ENCODE data around the gene ROPN1L. TPM values are rescaled to one million over a fixed set of nuclear protein-coding genes. Genes with fewer than 3 reads are reported as not detected.

Gene ROPN1L
- total and polyA plus RNA-seq, 10 of the 15 experiments (the other 5 are each of a cell fraction or from before 2014, with no cell fraction given) = 0.07 to 0.38 (median 0.22) TPM; not detected in 6

DNA sequence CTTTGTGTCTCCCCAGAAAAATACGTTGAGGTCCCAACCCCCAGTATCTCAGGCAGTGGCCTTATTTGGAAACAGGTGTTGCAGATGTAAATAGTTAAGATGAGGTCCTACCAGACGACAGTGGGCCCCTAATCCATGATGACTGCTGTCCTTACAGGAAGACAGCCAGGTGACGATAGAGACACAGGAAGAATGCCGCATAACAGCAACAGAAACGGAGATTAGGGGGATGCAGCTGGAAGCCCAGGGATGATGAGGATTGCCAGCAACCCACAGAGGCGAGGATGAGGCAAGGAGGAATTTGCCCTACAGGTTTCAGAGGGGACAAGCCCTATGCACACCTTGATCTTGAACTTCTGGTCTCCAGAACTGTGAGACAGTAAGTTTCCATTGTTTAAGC lies 46.5 kb downstream of the ROPN1L start (continued):
- TF ChIP-seq, protein P1, sequence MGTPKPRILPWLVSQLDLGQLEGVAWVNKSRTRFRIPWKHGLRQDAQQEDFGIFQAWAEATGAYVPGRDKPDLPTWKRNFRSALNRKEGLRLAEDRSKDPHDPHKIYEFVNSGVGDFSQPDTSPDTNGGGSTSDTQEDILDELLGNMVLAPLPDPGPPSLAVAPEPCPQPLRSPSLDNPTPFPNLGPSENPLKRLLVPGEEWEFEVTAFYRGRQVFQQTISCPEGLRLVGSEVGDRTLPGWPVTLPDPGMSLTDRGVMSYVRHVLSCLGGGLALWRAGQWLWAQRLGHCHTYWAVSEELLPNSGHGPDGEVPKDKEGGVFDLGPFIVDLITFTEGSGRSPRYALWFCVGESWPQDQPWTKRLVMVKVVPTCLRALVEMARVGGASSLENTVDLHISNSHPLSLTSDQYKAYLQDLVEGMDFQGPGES (IDR thresholded peaks at IDR 0.05) = no peak
- no peak for TF ChIP-seq ETV6 (conservative IDR thresholded peaks at IDR 0.05 in 1 of 2, IDR thresholded peaks at IDR 0.05 in 1 of 2; ENCODE audit: borderline replicate concordance in 1 of 2, low read depth in 1 of 2)

DNA sequence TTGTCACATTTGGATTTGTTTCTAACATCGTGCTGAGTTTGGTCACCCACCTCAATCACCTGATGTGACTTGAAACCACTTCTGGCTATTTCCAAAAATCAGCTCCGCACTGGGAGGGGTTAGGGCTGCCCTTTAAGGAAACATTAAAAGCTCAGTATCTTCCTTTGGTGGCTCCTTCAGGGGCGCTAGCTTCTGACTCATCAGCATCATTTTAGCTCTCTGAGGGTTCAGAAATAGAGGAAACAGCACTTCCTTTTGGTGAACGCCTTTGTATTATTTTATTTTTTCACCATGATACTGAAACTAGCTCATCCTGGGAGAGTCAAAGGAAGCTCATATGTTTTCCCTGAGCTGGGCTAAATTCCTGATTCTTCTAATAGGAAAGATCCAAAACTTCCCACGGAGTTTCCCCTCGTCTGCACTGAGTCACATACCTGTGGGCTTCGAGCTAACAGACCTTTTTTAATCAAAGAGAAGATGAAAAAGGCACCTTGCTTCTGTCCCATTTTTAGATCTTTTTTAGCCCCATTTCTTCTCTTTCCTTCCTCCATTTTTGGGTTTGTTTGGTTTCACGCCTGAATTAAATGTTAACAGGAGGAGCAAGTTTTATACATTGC lies 48.2 kb downstream of the ROPN1L start:
- peak; percentile 95 for ATAC-seq
- H3K9ac ChIP-seq (ENCODE audit: control insufficient read depth, insufficient read depth, low read length) = no peak overlapping the region
- H3K4me1 ChIP-seq (ENCODE audit: control insufficient read depth, insufficient read depth, low read length) = peaks cover 30% of the 10 kb centered on the region
- CTCF ChIA-PET = interaction anchor here (0.8 to 3.4 kb wide), 8 partner anchors 11 to 200 kb away, joined by 3 to 16 read pairs (median 4); no protein-coding TSS in a partner anchor
- WGBS (ENCODE audit: insufficient coverage, insufficient replicate concordance, low lambda C conversion rate, missing lambda C conversion rate) = 7% methylated on average over 8 of the region's 8 CpGs
- no peaks in the 10 kb centered on the region for H3K27me3 ChIP-seq (replicated peaks in 1 of 2; ENCODE audit: control insufficient read depth in 2 of 2, insufficient read depth in 2 of 2, low read length in 1 of 2)
- peaks cover 8% of the 10 kb centered on the region for H3K9me3 ChIP-seq (replicated peaks; ENCODE audit: control insufficient read depth, insufficient read depth, low read length)
- DNase-seq (ENCODE audit: low read depth, low spot score) = peak; percentile 37
- H3K36me3 ChIP-seq (ENCODE audit: control insufficient read depth in 2 of 2, insufficient read depth in 2 of 2, low read length in 1 of 2) = no peaks in the 10 kb centered on the region
- peak overlapping the region; percentile 36 for H3K4me2 ChIP-seq (ENCODE audit: control insufficient read depth, insufficient read depth)
- BruUV-seq (replicated peaks) = no TSS peak
- H3K4me3 ChIP-seq = peak overlapping the region; percentile 3; the same call in 1 of the 2 replicates
- peak; percentile 78 for FAIRE-seq
- intact Hi-C loops (cut with micrococcal nuclease; ENCODE audit: unreplicated experiment) (loop anchor here (5.0 kb wide), 1 partner anchor 72 kb away; the partner anchor contains the start of gene ANKRD33B), in situ Hi-C loops (cut with MboI) (no loop called here)
- H3K79me2 ChIP-seq (ENCODE audit: control insufficient read depth, insufficient read depth, low read length) = no peaks in the 10 kb centered on the region
- SMC1A ChIA-PET (ENCODE audit: uncharacterized antibody, unreplicated experiment) = interaction anchor here (0.8 to 3.0 kb wide), 16 partner anchors 11 to 200 kb away, joined by 3 to 18 read pairs (median 4); no protein-coding TSS in a partner anchor
- H4K20me1 ChIP-seq (ENCODE audit: control insufficient read depth, insufficient read depth) = no peaks in the 10 kb centered on the region
- RAD21 ChIA-PET (ENCODE audit: unreplicated experiment) = interaction anchor here (0.7 to 2.6 kb wide), 10 partner anchors 14 to 138 kb away, joined by 3 to 14 read pairs (median 3); no protein-coding TSS in a partner anchor
- H3K27ac ChIP-seq (ENCODE audit: control insufficient read depth, insufficient read depth) = no peak overlapping the region
- H2AFZ ChIP-seq (ENCODE audit: control insufficient read depth, low read depth, low read length) = no peak overlapping the region
- POLR2A ChIA-PET = interaction anchor here (0.5 to 1.1 kb wide), 4 partner anchors 48 to 536 kb away, joined by 3 to 6 read pairs (median 4); partner anchors contain the start of gene ROPN1L
- no peak for TF ChIP-seq SIN3A (IDR thresholded peaks at IDR 0.05; ENCODE audit: low read depth, low read length)
- TF ChIP-seq RBBP5 (conservative IDR thresholded peaks at IDR 0.05) = no peak
- no peak for TF ChIP-seq TAF1 (IDR thresholded peaks at IDR 0.05; ENCODE audit: borderline replicate concordance, low read depth, low read length)
- TF ChIP-seq KDM1A (IDR thresholded peaks at IDR 0.05; ENCODE audit: borderline replicate concordance) = no peak
- no peak for TF ChIP-seq EZH2 (IDR thresholded peaks at IDR 0.05; ENCODE audit: borderline replicate concordance, control insufficient read depth, low read depth, low read length)
- TF ChIP-seq, protein P2, sequence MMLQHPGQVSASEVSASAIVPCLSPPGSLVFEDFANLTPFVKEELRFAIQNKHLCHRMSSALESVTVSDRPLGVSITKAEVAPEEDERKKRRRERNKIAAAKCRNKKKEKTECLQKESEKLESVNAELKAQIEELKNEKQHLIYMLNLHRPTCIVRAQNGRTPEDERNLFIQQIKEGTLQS (IDR thresholded peaks at IDR 0.05; ENCODE audit: borderline replicate concordance, extremely low read depth, low read depth, low read length) = no peak
- TF ChIP-seq FOXM1 (IDR thresholded peaks at IDR 0.05; ENCODE audit: low read depth, low read length) = 0 out of 2 replicates have a peak, but pooled peaks have one; percentile 43
- peak; percentile 67 for TF ChIP-seq IKZF1 (conservative IDR thresholded peaks at IDR 0.05)
- TF ChIP-seq, protein P3, sequence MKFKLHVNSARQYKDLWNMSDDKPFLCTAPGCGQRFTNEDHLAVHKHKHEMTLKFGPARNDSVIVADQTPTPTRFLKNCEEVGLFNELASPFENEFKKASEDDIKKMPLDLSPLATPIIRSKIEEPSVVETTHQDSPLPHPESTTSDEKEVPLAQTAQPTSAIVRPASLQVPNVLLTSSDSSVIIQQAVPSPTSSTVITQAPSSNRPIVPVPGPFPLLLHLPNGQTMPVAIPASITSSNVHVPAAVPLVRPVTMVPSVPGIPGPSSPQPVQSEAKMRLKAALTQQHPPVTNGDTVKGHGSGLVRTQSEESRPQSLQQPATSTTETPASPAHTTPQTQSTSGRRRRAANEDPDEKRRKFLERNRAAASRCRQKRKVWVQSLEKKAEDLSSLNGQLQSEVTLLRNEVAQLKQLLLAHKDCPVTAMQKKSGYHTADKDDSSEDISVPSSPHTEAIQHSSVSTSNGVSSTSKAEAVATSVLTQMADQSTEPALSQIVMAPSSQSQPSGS (IDR thresholded peaks at IDR 0.05; ENCODE audit: low read length) = peak; percentile 68
- TF ChIP-seq ATF7 (IDR thresholded peaks at IDR 0.05; ENCODE audit: low read depth) = no peak
- TF ChIP-seq PML (IDR thresholded peaks at IDR 0.05; ENCODE audit: low read length) = 0 out of 2 replicates have a peak, but pooled peaks have one; percentile 32
- TF ChIP-seq SP1 (IDR thresholded peaks at IDR 0.05; ENCODE audit: low read depth, low read length) = peak; percentile 20
- no peak for TF ChIP-seq POLR2AphosphoS5 (IDR thresholded peaks at IDR 0.05; ENCODE audit: low read length)
- TF ChIP-seq CEBPB (IDR thresholded peaks at IDR 0.05; ENCODE audit: borderline replicate concordance in 1 of 2, low read depth in 2 of 2, low read length in 2 of 2) = no peak
- TF ChIP-seq, protein P4, sequence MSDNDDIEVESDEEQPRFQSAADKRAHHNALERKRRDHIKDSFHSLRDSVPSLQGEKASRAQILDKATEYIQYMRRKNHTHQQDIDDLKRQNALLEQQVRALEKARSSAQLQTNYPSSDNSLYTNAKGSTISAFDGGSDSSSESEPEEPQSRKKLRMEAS (IDR thresholded peaks at IDR 0.05; ENCODE audit: low read depth, low read length) = no peak
- TF ChIP-seq RAD21 (IDR thresholded peaks at IDR 0.05; ENCODE audit: insufficient read depth, low read depth, low read length) = peak; percentile 15; the same call in 1 of the 2 replicates

Data from GM12878 (cell line).